ENCODE measurements around the gene SBK2. TPM values are rescaled to one million over a fixed set of nuclear protein-coding genes. Genes with fewer than 3 reads are reported as not detected.

Gene SBK2
- total RNA-seq, 1 donor from 2014 or later = 0.42 TPM

- H3K4me1 Mint-ChIP-seq (ENCODE audit: low read depth, unreplicated experiment) = peaks cover 6% of the 10 kb centered on the region
- H3K9me3 Mint-ChIP-seq (ENCODE audit: unreplicated experiment) = peaks cover 2% of the 10 kb centered on the region
- no peaks in the 10 kb centered on the region for H3K36me3 Mint-ChIP-seq (ENCODE audit: unreplicated experiment)
- no peak overlapping the region for H3K27ac Mint-ChIP-seq (ENCODE audit: unreplicated experiment)
- H3K4me3 Mint-ChIP-seq (ENCODE audit: unreplicated experiment) = no peak overlapping the region
- H3K27me3 Mint-ChIP-seq (ENCODE audit: unreplicated experiment) = peaks cover 4% of the 10 kb centered on the region
- no peak for DNase-seq
- TF ChIP-seq CTCF (IDR thresholded peaks at IDR 0.05; ENCODE audit: partially characterized antibody, unreplicated experiment) = no peak
Measured at GRCh38 chr19:55520691-55521292, 16.1 kb downstream of the SBK2 start.

- no peak overlapping the region for H3K27ac Mint-ChIP-seq (ENCODE audit: unreplicated experiment)
- H3K4me3 Mint-ChIP-seq (ENCODE audit: unreplicated experiment) = no peak overlapping the region
- peaks cover 2% of the 10 kb centered on the region for H3K27me3 Mint-ChIP-seq (ENCODE audit: unreplicated experiment)
- no peaks in the 10 kb centered on the region for H3K9me3 Mint-ChIP-seq (ENCODE audit: unreplicated experiment)
- no peak for TF ChIP-seq CTCF (IDR thresholded peaks at IDR 0.05; ENCODE audit: partially characterized antibody, unreplicated experiment)
- no peak for DNase-seq
- no peaks in the 10 kb centered on the region for H3K36me3 Mint-ChIP-seq (ENCODE audit: unreplicated experiment)
- H3K4me1 Mint-ChIP-seq (ENCODE audit: low read depth, unreplicated experiment) = peaks cover 5% of the 10 kb centered on the region
Measured at GRCh38 chr19:55519451-55520311, 17.3 kb downstream of the SBK2 start.

GRCh38 chr19:55516878-55517620 lies 19.9 kb downstream of the SBK2 start:
- Mint-ChIP-seq H3K4me1 (ENCODE audit: low read depth, unreplicated experiment) (peaks cover 3% of the 10 kb centered on the region), H3K36me3 (ENCODE audit: unreplicated experiment) (no peaks in the 10 kb centered on the region), H3K9me3 (ENCODE audit: unreplicated experiment) (peaks cover 3% of the 10 kb centered on the region), H3K27me3 (ENCODE audit: unreplicated experiment) (peaks cover 2% of the 10 kb centered on the region), H3K4me3 (ENCODE audit: unreplicated experiment) (peak overlapping the region; percentile 11), H3K27ac (ENCODE audit: unreplicated experiment) (peak overlapping the region; percentile 29)
- peak; percentile 94 for DNase-seq
- peak; percentile 35 for TF ChIP-seq CTCF (IDR thresholded peaks at IDR 0.05; ENCODE audit: partially characterized antibody, unreplicated experiment)

- Mint-ChIP-seq H3K27ac (ENCODE audit: unreplicated experiment) (no peak overlapping the region), H3K9me3 (ENCODE audit: unreplicated experiment) (peaks cover 3% of the 10 kb centered on the region), H3K4me3 (ENCODE audit: unreplicated experiment) (no peak overlapping the region)
Measured at GRCh38 chr19:55508120-55508519, 28.8 kb downstream of the SBK2 start.

More at GRCh38 chr19:55508120-55508519, 28.8 kb downstream of the SBK2 start:
- Mint-ChIP-seq H3K36me3 (ENCODE audit: unreplicated experiment) (peaks cover 9% of the 10 kb centered on the region), H3K4me1 (ENCODE audit: low read depth, unreplicated experiment) (no peaks in the 10 kb centered on the region), H3K27me3 (ENCODE audit: unreplicated experiment) (peaks cover 6% of the 10 kb centered on the region)
- DNase-seq = no peak
- no peak for TF ChIP-seq CTCF (IDR thresholded peaks at IDR 0.05; ENCODE audit: partially characterized antibody, unreplicated experiment)

Data from glutamatergic neuron (in vitro differentiated cells).